Spleen (tissue), 7 donors: ENCODE measurements around the gene NKX2-2.

Experiments used
- POLR2A ChIP-seq, 3 donors: fragments of 450-650 bp; IDR thresholded peaks; one replicate each; pipeline ENCODE4 v1.5.1; 2017; ENCODE audit warnings: antibody characterized with exemption in 3 of 3, mild to moderate bottlenecking in 1 of 3
- POLR2AphosphoS5 ChIP-seq, 3 donors: sonication (generic); formaldehyde crosslinking; IDR thresholded peaks; one replicate each; pipeline ENCODE4 v1.5.1; 2017; ENCODE audit warnings: antibody characterized with exemption in 3 of 3
- TF ChIP-seq, protein P1 (sequence below), 11 experiments: fragments of 200-600 bp in 7 of 11; fragments of 450-650 bp in 4 of 11; sonication (generic) in 4 of 11; IDR thresholded peaks in 8 of 11; conservative IDR thresholded peaks in 3 of 11; 1 replicate in 7 of 11; 2 replicates in 4 of 11; pipeline versions ENCODE4 v1.4.0 to v1.8.0; 2016 to 2021; ENCODE audit warnings: antibody characterized with exemption in 11 of 11, inconsistent platforms in 4 of 11, mild to moderate bottlenecking in 1 of 11
- donor health status: DM: no; HTN: no; CAD: no; lungs with moderate emphysema.
- donor health status: DM: no; HTN: no; CAD: no.
- donor health status: DM: no; HTN: no; CAD: no.

DNA sequence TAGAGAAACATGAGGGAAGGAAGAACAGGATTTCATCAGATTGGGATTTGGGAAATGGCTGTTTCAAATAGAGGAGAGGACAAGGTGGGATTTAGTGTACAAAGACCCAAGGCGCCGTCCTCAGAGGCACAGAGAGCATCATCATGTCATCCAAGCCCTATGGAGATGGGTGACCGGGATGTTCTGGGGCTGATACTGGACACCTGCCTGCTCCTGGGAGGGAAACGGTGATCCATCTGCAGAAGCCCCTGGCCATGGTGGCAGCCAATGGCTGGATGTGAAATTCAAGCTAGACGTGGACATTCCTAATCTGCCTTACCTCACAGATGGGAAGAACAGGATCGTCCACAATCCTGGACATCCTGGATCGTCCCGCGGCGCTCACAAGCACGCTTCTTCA lies 12.7 kb downstream of the NKX2-2 start:
- TF ChIP-seq, protein P1, sequence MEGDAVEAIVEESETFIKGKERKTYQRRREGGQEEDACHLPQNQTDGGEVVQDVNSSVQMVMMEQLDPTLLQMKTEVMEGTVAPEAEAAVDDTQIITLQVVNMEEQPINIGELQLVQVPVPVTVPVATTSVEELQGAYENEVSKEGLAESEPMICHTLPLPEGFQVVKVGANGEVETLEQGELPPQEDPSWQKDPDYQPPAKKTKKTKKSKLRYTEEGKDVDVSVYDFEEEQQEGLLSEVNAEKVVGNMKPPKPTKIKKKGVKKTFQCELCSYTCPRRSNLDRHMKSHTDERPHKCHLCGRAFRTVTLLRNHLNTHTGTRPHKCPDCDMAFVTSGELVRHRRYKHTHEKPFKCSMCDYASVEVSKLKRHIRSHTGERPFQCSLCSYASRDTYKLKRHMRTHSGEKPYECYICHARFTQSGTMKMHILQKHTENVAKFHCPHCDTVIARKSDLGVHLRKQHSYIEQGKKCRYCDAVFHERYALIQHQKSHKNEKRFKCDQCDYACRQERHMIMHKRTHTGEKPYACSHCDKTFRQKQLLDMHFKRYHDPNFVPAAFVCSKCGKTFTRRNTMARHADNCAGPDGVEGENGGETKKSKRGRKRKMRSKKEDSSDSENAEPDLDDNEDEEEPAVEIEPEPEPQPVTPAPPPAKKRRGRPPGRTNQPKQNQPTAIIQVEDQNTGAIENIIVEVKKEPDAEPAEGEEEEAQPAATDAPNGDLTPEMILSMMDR (IDR thresholded peaks at IDR 0.05 in 8 of 11, conservative IDR thresholded peaks at IDR 0.05 in 3 of 11): no peak
- no peak for TF ChIP-seq POLR2A (IDR thresholded peaks at IDR 0.05)
- no peak for TF ChIP-seq POLR2AphosphoS5 (IDR thresholded peaks at IDR 0.05)
